GM18907 (cell line): ENCODE data around the gene FSD1L.

ENCODE experiments used
- ATAC-seq: cut with Tn5 transposase; IDR thresholded peaks from one replicate; pipeline ENCODE4 v1.9.1; 2021; ENCODE audit warnings: mild to moderate bottlenecking, moderate library complexity; ENCODE audit not compliant: unreplicated experiment

FSD1L gene

DNA sequence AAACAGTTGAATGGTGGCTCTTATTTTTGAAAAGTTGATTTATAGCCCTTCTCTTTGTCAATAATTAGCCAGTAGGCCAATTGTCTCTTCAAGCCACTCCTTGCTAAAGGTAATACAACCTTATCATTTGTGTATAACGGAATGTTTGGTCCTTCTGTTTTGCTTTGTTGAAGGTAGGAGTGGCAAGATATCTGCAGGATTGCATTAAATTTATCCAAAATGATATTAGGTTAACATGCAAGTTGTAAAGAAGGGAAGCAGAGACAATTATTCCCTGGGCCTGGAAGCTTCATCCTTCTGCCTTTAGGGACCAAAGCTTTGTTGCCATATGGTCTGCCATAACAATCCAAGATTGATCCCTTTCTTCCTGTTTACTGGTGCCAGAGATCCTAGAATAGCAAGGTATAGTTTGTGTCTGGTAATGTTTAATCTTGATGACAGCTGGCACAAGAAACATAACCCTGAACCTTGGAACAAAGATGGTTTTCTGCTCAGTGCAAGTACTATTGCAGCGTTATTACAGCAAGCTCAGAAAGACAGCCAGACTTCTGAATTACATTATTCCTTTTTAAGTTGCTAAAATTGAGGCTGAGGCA, 15.5 kb upstream of the FSD1L start:
- ATAC-seq = no peak

DNA sequence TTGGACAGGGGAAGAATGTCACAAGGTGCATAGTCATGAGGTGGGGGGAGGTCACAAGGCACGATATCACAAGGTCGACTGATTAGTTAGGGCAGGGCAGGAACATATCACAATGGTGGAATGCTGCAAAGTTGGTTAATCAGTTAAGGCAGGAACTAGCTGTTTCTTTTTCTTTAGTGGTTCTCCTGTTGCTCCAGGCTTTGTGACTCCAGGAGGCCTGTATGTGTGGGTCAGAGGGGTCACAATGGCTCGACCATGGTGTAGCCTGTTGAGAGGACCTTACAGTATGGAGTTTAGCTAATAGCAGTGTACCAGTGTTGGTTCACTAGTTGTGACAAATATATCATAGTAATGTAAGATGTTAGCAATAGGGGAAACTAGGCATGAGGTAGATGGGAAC, 12.4 kb upstream of the FSD1L start:
- ATAC-seq = no peak

DNA sequence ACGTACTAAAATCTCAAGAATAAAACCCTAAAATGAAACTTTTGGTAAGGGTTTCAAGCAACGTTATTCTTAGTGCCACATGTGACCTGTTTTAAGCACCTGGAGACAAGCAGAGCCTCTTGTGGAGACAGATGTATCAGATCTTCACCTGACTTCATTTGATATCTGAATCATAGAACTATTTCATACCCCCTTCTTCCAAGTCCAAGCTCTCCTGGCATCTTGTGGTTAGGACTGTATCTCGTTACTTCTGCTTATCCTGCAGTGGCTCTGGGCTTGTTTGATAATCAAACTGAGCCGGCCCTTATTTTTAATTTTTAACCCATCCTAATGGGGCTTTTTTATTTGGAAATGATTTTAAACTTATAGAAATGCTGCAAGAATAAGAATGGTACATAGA, 11.1 kb upstream of the FSD1L start:
- ATAC-seq = no peak

DNA sequence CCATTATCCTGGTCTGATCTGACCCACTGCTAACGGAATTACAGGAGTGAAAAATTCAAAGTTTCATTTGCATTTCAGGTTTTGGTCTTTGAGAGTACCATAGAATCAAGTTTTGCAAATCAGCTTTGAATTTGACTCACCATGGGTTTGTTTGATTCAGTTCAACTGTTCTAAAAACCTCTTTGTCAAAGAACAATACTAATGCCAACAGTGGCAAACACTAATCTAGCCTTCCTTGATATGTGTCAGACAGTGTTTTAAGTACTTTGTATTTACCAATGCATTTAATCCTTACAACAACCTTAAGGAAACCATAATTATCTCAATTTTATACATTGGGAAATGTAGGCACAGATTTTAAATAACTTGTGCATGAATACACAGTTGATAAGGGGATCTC, 10.1 kb upstream of the FSD1L start:
- ATAC-seq = no peak

DNA sequence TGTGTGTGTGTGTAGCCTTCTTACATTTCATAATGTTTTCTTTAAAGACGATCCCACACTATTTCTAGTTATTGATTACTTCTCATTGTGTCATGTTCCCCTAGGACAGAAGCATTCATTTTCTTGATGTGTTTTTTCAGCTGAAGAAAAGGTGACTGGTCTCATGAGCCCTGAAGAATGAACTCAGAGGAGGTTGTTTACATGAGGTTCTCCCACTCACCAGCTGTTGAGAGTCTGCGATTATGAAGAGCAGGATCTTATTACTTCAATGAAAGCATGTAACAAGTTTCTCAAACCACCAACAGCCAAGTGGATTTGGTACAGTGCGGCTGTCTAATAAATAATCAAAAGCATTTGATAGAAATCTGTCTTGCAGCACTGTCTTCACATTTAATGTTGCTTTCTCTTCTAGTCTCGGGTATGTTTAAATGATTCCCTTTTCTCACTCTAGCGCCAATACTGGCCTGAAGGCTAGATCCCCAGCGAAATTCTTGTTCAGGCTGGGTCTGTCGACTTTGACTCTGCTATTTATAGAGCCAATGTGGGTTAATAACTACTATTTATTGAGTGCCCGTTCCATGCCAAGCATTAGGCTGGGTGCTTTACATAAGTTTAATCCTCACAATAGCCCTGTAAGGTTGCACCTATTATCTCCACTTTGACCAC, 9.6 kb upstream of the FSD1L start:
- no peak for ATAC-seq

DNA sequence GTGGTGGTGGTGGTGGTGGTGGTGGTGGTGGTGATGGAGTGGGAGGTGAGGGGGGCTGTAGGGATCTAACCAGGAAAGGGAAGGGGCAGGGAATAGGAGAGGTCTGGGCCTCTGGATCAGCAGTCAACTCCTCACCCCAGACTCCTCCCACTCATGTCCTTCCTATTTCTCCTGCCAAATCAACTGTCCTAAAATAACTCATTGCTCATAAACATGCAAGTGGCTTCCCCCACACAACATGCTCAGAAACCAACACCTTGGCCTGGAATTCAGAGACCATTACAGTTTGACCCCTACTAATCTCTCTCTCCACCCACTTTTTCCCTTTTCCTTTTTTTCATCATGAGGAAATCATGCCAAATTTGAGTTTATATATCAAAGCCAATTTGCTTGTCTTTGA, 8.4 kb upstream of the FSD1L start:
- ATAC-seq = no peak

DNA sequence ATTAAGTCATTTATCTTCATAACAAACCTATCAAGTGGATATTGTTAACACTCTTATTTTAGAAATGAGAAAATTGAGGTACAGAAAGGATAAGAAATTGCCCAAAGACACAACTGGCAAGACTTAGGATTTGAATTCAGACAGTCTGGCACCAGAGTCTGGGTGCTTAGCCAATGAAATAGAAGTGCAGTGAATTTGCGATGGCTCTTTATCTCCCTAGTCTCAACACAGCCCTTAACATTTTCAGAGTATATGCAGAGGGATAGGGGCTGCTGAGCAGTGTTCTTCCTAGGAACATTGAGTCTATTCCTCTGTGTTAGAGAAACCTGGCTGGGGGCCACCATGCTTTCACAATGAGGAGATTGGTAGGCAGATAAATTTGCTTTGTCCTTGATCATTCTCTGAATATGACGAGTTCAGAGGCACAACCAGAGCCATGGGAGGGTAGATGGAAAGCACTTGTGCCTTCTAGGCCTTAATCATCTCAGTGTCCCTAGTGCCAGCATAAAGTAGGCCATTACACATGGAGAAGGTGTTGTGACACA, 6.1 kb upstream of the FSD1L start:
- ATAC-seq = no peak

DNA sequence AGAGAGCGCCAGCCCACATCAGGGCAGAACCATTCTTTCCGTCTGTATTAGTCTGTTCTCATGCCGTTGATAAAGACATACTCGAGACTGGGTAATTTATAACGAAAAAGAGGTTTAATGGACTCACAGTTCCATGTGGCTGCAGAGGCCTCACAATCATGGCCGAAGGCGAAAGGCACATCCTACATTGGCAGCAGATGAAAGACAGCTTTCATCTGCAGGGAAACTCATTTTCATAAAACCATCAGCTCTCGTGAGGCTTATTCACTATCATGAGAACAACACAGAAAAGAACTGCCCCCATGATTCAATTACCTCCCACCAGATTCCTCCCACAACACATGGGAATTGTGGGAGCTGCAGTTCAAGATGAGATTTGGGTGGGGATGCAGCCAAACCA, 4.7 kb upstream of the FSD1L start:
- no peak for ATAC-seq

DNA sequence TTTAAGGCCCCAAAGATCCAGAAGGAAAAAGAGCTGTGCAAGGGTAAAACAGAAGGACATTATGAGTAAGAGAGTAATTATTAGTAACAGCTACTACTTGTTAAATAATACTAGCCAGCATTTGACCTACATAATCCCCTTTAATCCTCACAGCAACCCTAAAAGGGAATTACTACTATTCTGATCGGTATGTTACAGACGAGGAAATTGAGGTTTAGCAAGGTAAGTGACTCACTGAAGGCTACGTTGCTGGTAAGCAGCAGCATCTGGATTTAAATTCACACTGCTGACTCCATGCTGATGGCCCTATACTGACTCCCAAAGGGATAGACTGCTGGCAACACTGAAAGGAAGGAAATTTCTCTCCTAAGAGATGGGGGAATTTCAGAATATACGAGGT, 3.7 kb upstream of the FSD1L start:
- no peak for ATAC-seq

DNA sequence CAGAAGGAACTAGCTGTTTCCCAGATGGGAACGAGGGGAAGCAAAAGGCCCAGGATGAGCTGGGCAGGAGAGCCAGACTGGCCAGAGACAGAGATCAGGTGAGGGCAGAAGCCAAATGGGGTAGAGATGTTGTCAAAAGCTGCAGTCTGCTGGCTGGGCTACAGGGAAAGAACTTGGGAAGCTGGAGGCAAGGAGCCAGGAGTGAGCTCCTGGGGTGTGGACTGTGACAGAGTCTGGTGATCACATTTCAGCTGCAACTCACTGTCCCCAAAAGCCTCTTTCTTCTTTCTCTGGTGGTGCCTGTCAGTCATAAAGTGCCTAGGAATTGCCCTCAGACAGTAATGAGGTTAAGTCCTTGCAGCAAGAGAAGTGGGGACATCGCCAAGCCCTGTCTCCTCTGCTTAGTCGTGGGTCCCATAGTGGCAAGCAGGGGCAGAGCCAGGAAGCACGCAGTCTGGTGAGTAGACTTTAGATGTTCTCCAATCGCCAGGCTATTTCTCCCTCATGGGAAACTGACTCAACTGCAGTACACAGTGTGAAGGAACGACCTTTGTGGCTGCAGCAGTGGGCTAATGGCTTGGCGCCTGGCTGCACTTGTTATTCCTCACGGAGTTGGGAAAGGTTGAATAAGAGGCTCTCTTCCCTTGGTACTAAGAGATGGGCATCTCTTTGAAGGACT, 2.5 kb upstream of the FSD1L start:
- ATAC-seq = no peak

DNA sequence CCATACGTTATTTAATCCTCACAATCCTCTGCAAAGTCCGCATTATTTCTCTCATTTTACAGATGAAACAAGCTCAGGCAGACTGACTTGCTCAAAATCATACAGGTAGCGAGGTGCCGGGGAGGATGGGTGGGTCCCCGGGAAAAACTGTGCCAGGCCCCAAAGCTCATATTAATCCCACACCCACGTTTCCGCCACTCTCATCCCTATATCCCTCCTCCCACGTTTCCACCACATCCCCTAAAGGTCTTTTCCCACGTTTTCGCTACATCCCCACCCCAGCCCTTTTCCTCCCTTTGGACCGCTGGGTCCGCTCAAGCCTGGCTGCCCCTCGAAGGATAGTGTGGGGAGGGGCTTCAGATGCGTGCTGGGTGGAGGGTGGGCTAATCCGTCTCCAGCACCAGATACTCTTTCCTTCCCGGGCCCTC, 434 bp upstream of the FSD1L start:
- no peak for ATAC-seq

DNA sequence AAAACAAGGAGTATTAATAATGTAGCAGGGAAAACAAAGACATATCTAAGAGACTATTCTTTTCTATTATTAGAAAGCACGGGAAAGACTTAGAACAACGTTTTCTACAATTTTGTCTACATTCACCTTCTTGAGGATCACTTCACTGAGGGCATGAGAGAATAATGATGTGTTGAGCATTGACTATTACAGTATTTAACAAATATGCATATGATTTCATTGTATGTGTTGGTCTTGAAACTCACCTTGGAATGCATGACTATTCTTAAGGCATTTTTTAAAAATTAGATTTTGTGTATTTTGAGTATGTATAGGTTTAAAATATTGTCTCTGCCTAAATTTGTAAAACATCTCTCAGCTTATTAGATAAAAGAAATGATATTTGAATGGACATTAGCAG, 1.2 kb downstream of the FSD1L start:
- ATAC-seq = no peak

DNA sequence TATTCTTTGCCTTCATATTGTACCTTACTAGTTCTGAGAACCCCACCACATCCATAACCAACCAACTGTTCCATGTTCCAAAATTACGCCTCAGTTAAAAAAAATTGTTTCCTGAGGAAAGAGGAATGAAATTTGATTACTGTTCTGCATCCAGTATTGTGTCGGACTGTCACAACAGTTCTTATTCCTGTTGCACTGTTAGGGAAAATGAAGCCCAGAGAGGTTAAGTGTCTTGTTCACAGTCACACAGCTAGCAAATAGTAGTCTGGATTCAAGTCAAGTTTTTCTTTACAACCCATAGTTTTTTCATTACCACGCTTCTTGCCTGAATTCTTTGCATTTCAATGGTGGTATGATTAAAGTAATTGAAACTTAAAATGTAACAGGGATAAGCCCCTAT, 4.4 kb downstream of the FSD1L start:
- no peak for ATAC-seq

DNA sequence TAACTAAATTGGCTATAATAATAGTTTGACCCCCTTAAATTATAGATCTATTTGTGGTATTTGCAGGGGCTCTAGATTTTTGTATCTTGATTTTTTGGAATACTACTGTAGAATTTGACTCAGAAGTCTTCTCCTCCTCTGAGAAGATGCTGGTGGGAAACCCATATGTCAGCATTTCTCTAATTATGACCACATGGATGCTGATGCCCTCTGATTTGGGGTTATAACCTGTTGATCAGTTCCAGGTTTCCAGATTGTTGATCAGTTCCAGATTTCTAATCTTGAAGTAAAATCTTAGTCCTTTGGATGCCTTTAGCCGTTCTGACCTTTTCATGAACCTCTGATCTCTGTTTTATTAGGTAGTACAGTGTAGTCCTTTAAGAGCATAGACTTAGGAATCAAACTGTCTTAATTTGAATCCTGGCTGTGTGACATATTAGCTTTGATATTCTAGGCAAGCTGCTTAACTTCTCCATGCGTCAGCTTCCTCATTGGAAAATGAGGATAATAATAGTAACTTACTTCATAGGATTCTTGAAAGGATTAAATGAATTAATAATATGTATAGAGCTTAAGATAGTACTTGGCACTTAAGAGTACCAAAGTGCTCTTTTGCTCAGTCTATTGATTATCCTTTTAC, 8.1 kb downstream of the FSD1L start:
- no peak for ATAC-seq

DNA sequence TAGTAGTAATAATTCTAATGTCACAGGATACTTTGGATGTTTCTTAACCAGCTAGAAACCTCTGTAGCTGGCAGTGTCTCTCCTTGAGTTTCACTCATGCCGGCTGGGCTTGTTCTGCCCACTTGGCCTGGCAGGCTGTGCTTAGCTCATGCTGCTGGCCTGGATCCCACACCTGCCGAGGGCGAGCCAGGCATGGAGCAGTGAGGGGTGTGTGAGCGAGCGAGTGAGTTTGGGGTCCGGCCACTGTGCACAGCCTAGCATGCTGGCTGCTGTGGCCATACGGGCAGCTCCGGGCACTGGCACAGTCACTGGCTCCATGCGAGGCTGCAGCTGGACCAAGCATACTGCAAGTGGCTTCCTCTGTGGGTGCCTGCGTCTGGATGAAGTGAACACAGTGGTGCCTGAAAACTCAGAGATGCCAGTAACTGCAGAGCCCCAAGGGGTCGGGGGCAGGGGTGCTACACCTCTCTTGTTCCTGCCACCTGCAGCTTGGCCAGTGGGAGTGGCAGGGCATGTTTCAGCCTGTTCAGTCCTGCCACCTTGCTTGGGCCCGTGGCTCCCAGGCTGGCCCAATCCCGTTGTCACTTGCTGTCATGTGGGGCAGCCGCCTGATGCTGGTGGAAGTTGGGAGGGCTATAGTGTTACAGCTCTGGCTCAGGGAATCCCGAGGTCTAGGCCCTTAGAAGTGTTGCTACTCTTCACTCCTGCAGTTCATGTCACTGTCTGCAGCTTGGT, 9.9 kb downstream of the FSD1L start:
- ATAC-seq = no peak

DNA sequence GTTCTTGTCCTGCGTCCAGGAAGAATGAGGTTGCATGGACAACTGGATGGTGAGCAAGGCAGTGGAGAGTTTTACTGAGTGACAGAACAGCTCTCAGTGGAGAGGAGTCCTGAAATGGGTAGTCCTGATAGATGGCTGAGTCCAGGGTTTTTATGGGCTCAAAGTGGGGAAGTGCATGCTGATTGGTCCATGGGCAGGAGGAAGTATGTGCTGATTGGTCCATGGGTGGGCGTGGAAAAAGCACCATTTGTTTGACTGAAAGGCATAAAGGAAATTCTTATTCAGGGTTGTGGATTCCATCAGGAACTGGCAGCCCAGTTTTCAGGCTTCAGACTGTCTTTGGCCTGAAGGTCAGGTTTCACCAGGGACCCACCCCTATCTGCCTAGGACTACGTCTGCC, 10.6 kb downstream of the FSD1L start:
- no peak for ATAC-seq

DNA sequence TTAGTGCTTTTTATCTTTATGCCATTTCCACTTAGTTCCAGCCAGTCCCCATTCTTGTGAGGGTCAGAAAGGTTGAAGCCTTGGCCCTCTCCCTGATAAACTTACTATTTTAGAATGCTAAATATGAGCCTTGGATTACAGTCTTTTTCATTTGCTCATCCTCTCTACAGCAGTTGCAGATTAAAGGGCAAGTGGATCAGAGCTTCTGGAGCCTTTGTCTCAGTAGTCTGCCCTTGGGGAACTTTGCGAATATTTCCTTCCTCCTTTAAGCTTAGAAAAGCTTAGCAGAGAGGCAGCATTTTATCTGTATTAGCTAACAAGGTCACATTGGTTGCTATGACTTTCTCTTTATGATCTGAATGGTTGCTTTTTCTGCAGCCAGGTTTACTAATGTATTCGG, 11.5 kb downstream of the FSD1L start:
- ATAC-seq = no peak

DNA sequence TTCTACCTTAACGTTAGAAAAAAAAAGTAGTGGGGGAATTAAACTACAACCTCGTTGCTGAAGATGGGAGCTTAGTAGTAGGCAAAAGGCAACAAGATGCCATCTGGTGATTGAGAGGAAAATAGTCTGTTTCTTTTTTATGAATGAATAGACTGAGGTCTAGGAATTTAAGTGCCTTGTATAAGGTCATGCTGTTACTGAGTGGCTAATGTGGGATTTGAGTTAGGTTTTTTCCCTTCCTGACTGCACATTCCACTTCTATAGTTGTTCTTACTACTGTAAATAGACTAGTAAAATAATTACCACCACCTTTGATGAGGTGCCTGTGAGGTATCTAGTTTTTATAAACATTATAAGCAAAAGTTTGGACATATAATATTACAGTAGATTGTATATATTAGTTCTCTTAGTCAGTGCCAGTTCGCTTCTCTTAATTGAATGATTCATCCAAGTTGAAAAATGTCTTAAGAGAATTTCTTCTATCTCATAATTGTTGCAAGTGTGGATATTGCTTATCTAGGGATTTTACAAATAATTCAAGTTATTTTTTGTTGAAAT, 19.1 kb downstream of the FSD1L start:
- ATAC-seq = no peak

DNA sequence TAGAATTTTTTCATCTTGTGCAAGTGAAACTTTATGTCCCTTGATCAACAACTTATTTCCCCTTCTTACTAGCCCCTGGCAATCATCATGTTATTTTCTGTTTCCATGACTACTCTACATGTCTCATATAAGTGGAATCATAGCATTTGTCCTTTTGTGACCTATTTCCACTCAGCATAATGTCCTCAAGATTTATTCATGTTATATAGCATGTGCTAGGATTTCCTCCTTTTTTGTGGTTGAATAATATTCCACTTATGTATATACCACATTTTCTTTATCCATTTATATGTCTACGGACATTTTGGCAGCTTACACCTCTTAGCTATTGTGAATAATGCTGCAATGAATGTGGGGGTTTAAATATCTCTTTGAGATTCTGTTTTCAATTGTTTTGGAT, 21.0 kb downstream of the FSD1L start:
- ATAC-seq = no peak

DNA sequence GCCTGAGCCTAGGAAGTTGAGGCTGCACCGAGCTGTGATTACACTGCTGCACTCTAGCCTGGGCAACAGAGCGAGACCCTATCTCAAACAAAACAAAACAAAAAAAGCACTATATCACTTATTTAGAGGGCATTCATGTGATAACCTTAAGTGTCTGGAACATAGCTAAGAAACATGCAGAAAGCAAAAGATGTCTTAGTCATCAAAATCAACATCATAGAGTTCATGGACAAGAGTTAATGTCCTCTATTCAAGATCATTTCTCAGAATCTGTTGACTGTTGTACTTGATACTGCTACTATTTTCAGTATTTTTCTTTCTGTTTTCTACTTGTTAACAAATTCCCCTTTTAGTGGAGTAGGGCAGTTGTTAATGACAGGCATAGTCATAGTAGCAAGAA, 25.4 kb downstream of the FSD1L start:
- ATAC-seq = no peak

DNA sequence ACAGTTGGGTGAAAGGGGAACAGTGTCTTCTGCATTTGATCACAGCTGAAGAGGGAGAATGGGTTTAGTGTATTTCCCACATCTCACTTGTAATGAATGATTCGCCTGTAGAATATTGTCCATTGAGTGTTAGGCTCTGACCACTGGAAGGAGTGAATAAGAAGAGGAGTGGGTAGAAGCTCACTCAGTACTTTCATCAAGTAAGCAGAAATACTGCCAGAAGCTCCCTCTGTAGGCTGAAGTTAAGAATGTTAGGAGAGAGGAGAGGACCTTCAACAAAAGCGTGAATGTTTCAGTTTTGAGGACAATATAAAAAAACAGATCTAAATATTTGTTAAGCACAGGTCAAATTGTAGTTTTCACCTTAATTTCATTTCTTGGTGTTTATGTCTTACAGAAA, 27.5 kb downstream of the FSD1L start:
- ATAC-seq = no peak
